Measurements from ENCODE around the gene NT5DC1.
"Not testable (repeated sequence)": the region's sequence is repeated elsewhere in the genome, so short reads cannot be mapped to it uniquely, and the experiment has no call there.

NT5DC1 gene

DNA sequence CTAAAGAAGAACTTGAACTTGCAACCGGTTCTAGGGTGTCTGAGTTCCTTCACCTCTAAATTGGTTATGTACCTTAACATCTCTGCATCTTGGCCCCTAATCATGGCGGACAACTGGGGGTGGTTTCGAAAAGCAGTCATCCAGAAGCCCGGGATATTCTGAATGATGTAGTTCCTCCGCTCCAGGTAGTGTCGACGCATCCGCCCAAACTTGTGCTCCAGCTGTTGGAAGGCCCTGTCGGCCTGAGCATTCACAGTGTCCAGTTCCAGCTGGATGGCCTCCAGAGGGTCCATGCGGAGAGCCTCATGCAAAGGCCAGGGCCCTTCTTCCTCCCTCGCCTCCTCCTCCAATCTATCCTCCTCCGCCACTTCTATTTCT lies 178.2 kb downstream of the NT5DC1 start:
- no peak for DNase-seq (ENCODE audit: low spot score)

DNA sequence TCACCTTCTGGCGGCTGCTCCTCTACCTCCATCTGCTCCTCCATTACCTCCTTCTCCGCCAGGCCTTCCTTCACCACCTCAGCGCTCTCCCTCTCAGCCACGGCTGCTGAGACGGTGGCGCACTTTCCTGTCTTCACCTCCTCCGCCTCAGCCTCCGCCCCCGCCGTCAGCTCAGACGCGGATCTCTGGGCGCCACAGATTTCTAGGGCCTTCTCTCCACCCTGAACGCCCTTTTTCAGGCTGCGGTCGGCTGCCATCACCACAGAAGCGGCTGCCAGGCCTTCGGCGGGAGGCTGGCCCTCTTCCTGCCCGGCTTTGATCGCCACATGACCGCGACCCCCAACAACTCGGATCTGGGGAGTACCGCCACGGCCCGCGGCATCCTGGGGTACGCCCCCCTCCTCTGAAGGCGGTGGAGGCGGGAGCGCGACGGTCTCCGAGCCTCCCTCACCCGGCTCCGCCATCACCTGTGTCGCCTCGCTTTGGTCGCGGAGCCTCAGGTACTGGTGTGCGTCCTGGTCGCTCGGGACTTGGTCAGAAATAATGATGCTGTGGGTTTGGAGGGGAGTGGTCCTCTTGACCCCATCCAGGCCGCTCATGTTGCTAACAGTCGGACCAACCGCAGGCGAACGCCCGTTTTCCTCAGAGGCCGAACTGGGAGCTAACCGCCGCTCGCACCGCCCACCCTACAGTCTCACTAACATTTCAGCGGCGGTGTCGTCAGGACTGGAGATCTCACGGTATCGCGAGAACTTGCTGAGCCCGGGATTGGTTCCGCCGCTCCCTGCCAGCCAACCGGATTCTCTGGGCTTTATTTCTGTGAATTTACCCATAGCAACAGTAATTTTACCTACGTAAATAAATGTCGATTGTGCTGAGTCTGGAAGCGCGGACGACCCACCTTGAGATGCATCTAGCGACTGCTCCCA lies 178.8 kb downstream of the NT5DC1 start, which contains the start of gene TSPYL1:
TSS of gene TSPYL1 (minus strand) at position 699 of the 929 bp plus-strand sequence. CDS start at position 599, 100 bp downstream.
- peak; percentile 99 for DNase-seq (ENCODE audit: low spot score)

DNA sequence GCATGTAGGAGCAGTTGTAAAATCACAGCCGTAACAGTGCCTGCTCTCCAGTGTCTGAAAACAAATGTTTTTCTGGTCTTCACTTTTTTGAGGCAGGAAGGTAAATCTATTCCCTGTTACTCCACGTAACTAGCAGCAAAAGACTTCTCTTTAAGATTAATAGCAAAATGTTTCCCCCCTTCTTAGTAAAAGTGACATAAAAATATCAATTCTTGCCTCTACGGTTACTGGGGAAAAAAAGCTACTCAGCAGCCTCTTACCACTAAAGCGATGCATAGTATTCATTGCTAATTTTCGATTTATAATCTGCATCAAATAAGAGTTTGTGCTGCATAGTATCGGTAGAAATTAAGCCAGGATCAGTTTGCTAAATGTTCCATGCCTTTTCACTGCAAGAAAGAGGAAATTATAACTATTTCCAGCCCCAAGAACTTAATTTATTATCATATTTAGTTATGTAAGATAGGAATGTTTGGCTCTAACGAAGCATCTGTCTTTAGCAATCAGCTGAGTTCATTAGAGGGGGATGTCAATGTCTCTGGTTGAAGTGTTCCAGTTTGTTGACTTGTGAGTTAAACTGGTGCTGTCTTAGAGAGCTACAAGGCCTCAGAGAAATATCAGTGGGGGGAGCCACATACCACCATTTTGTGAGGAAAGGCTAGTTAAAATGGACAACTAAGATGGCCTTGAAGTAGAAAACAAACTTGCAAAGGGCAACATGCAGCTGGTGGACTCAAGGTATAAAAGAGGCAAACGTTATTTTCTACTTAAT lies 179.7 kb downstream of the NT5DC1 start:
- peak; percentile 59 for DNase-seq (ENCODE audit: low spot score)

DNA sequence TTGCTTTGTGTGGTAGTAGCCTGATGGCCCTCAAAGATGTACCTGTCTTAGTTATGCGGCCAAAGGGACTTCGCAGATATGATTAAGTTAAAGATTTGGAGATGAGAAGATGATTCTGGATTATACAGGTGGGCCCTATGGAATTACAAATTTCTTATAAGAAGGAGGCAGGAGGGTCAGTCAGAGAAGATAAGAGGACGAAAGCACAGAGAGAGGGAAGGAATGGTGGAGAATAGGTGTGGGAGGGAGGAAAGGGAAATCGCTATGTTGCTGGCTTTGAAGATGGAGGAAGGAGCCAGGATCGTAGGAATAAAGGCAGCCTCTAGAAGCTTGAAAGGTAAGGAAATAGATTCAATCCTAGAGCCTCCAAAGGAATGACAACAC lies 180.3 kb downstream of the NT5DC1 start:
- DNase-seq (ENCODE audit: low spot score): no peak

DNA sequence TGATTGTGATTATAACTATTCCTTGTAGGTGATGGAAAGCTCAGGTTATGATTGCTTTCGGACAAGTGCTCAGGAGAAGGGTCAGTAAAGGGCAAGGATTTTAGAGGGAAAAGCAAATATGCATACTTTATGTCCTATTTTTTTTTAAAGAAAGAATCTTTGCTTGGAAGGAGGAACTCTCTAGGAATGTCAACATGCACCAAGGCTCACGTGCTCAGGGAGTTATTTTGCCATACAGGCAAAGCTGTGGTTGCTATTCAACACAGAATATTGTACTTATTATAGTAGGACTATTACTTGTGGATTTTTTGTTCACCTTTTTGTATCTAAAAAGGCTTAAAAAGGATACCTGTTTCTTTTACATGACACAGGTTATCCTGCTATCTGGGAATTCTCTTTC lies 182.0 kb downstream of the NT5DC1 start:
- DNase-seq (ENCODE audit: low spot score): no peak

DNA sequence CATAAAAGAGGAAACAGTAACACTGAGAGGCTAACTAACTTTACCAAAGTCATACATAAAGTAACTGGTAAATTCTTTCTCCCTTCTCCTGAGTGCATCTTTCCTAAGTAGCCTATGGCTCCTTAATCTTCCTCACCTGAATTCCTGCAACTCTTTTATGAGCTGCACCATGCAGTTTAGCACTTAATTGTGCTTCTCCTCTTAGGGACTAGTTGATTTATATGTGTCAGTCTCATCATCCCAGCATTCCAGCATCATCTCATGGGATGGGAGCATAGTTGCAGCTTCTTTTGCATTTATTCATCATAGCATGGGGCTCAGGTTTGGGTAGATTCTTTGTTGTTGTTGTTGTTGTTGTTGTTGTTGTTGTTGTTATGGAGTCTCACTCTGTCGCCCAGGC lies 182.5 kb downstream of the NT5DC1 start:
- DNase-seq (ENCODE audit: low spot score): no peak

DNA sequence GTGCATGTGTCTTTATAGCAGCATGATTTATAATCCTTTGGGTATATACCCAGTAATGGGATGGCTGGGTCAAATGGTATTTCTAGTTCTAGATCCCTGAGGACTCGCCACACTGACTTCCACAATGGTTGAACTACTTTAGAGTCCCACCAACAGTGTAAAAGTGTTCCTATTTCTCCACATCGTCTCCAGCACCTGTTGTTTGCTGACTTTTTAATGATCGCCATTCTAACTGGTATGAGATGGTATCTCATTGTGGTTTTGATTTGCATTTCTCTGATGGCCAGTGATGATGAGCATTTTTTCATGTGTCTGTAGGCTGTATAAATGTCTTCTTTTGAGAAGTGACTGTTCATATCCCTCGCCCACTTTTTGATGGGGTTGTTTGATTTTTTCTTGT lies 184.3 kb downstream of the NT5DC1 start:
- not testable (repeated sequence) for DNase-seq (ENCODE audit: low spot score)

DNA sequence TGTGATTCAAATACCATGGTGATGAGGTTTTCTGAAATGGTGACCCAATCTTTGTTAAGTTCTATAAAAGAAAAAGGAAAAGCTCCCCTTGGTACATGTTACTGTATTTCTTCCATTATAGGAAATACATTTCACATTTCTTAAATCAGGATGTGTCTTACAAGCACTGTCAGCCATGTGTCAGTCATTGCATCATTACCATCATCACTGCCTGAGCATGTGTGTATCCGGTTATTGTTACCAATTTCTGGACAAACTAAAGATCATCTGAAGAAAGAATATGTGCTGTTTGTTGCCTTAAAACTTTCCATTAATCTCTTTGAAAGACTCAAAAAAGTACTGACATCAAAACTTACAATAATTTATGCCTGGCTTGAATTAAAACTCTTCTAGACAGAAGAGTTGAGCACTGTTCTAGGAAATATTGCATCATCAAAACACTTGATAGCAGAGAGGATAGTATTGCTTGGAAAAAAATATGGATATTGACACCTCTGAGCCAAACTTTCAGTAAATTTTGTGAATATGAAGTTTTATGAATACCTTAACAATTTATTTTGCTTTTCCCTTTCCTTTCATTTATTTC lies 186.2 kb downstream of the NT5DC1 start:
- DNase-seq (ENCODE audit: low spot score): no peak

DNA sequence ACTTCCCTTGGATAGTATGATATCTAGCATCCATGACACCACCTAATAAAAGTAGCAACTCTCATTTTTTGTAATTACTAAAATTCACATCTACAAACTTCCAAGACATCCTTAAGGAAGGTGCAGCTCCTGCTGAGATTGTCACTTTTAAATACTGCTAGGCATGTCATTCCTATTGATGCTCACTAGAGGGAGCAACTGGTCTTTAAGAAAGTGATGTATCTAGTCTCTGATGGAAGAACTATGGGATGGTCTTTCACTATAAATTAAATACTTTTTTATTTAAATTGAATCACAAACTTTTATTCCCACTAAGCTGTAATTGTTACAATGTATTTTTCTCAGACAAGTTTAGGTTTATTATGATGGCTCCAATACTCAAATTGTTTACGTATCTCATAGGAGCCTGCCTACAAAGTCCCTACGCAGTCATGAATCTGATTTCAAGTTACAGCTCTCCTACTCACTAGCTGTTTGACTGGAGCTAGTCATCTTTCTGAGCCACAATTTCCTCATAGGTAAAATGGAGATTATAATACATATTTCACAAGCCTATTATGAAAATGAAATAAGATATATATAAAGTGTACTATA lies 187.1 kb downstream of the NT5DC1 start:
- peak; percentile 73 for DNase-seq (ENCODE audit: low spot score)

DNA sequence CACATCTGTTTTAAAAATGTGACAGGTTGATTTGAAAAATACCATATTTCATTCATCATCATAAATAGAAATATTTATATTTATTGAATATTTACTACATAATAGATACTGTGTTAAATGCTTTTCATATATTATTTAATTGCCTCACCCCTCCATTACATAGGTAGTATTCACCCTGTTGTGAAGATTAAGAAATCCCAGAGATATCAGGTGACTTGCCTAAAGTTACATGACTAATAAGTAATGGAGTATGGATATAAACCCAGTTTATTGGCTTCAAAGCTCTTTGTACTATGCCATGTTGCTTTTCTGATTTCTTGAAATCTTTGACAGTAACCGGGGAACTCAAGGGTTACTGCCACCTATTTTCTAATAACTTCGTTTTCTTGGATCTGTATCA lies 189.2 kb downstream of the NT5DC1 start:
- DNase-seq (ENCODE audit: low spot score): no peak

DNA sequence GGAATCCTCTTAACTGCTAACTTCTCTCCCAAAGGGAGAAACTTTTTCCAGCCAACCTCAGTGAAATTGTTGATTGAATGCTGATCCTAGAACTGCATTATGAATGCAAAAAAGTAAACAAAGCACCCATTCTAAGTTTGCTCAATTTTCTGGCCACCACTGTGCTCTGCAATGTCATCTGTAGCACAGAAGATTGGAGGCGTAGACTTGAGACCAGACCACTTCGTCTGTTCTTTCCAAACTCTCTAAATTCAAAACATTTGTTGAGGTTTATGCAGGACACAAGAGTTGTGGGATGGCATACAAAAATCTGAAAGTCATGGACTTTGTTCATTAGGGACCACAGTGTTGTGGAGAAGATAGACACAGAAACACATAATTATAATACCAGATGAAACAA lies 190.1 kb downstream of the NT5DC1 start:
- DNase-seq (ENCODE audit: low spot score): no peak

DNA sequence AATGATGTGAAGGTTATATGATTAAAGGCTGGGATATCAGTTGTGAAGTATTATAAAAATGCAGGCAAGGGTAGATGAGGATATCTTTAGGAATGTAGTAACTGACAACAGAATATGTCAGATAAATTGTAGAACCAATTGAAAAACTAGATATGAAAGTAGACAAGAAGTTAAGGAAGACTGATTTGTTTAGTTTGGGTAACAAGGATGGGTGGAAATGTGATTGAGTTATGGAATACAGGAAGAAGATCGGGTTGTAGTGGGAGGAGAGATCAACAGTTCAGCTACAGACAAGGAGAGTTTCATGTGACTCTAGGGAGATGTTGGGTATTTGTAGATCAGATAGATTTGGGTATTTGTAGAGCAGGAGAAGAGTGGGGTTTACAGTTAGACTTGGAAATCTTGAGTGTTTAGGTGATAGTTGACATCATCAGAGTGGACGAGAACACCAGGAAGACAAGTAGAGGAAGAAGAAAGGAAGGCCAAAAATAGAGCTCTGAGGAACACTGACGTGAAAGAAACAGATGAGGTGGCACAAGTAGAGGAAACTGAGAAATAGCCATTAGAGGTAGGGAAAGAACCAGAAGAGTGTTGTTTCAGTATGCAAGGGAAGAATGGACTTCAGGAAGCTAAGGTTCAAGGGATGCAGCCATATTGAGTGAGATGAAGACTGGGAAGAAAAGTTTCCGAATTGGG lies 191.2 kb downstream of the NT5DC1 start:
- no peak for DNase-seq (ENCODE audit: low spot score)

DNA sequence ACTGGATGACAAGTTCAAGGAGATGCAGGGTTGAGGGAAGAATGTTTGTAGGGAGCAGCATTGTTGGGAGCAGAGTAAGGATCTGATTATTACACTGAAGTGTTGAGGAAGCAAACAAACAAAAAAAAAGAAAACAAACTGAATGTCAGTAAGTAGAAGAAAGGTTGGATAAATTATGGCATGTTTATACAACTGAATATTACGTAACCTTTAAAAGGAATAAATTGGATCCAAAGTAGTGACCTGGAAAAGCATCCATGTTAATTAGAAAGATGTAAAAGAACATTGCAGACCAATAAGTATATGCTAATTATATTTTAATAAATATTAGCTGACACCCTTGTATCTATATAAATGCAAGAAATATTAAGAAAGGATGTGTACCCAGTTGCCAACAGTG lies 191.9 kb downstream of the NT5DC1 start:
- no peak for DNase-seq (ENCODE audit: low spot score)

DNA sequence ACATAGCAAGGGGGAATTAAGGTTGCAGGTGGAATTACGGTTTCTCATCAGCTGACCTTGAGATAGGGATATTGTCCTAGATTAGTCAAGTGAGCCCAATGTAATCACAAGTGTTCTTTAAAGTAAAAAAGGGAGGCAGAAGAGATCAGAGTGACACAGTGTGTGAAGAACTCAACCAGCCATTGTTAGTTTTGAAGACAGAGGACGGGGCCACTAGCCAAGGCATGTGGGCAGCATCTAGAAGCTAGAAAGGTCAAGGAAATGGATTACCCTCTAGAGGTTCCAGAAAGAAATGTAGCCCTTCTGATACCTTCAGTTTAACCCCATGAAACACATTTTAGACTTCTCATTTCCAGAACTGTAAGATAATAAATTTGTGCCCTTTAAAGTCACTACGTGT lies 197.6 kb downstream of the NT5DC1 start:
- no peak for DNase-seq (ENCODE audit: low spot score)

DNA sequence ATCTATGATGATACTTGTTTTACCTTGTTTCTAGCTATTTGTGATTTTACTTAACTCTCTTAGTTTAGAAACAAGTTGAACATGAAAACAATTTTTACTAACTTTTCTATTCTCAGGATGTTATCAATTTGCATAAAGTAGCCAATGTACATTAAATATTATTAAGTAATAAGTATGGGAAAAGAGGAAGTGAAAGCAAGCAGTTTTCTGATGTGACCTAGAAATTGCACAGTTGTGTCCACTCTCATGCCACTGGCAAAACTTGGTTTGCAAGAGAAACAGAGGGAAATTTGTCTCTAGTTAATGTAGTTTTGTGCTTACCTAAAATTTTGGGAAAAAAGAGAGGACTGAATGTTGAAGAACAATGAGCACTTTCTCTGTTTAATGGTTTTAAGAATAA lies 198.3 kb downstream of the NT5DC1 start:
- DNase-seq (ENCODE audit: low spot score): no peak
